Sigmoid colon (tissue), 4 donors: ENCODE results near the gene CCNDBP1.

Experiments
- EP300 ChIP-seq, 4 donors: sonication (generic); formaldehyde crosslinking; IDR thresholded peaks; one replicate each; pipeline ENCODE4 v1.6.1; 2017; ENCODE audit warnings: antibody characterized with exemption in 4 of 4
- POLR2AphosphoS5 ChIP-seq, 4 donors: sonication (generic); formaldehyde crosslinking; IDR thresholded peaks; one replicate each; pipeline ENCODE4 v1.6.1; 2017; ENCODE audit warnings: antibody characterized with exemption in 4 of 4
- TF ChIP-seq, protein P1 (sequence below), 4 experiments: fragments of 450-650 bp in 3 of 4; fragments of 200-600 bp in 1 of 4; IDR thresholded peaks; one replicate each; pipeline ENCODE4 v1.5.1; 2016 to 2019; ENCODE audit warnings: antibody characterized with exemption in 4 of 4, mild to moderate bottlenecking in 3 of 4, moderate library complexity in 2 of 4

DNA sequence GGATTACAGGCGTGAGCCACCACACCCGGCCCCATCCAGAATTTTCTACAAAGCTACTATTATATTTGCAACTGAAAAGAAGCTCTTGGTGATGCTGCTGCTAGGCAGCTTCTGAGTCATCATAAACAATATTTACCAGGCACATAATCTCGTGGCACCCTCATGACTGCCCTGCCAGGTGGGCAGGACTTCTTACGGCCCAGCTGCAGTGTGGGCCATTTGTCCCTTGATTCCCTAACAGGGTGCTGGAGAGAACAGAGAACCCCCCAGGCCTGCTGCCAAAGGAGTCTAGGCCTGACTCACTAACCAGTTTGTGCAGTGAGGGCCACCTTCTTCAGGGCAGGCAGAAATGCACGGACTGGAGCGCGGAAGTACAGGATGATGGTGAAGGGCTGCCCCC, 30.8 kb downstream of the CCNDBP1 start:
- no peak for TF ChIP-seq EP300 (IDR thresholded peaks at IDR 0.05)
- TF ChIP-seq, protein P1, sequence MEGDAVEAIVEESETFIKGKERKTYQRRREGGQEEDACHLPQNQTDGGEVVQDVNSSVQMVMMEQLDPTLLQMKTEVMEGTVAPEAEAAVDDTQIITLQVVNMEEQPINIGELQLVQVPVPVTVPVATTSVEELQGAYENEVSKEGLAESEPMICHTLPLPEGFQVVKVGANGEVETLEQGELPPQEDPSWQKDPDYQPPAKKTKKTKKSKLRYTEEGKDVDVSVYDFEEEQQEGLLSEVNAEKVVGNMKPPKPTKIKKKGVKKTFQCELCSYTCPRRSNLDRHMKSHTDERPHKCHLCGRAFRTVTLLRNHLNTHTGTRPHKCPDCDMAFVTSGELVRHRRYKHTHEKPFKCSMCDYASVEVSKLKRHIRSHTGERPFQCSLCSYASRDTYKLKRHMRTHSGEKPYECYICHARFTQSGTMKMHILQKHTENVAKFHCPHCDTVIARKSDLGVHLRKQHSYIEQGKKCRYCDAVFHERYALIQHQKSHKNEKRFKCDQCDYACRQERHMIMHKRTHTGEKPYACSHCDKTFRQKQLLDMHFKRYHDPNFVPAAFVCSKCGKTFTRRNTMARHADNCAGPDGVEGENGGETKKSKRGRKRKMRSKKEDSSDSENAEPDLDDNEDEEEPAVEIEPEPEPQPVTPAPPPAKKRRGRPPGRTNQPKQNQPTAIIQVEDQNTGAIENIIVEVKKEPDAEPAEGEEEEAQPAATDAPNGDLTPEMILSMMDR (IDR thresholded peaks at IDR 0.05), result no peak
- no peak for TF ChIP-seq POLR2AphosphoS5 (IDR thresholded peaks at IDR 0.05)
